ENCODE results near the gene PABPC1L. TPM values are rescaled to one million over a fixed set of nuclear protein-coding genes. Genes with fewer than 3 reads are reported as not detected.
A peak's percentile ranks its signal among the peaks of the same experiment; 100 is the strongest.

PABPC1L gene
- total and polyA plus RNA-seq, 3 experiments from 2014 or later = 1.3 to 61.4 (median 61.1) TPM

DNA sequence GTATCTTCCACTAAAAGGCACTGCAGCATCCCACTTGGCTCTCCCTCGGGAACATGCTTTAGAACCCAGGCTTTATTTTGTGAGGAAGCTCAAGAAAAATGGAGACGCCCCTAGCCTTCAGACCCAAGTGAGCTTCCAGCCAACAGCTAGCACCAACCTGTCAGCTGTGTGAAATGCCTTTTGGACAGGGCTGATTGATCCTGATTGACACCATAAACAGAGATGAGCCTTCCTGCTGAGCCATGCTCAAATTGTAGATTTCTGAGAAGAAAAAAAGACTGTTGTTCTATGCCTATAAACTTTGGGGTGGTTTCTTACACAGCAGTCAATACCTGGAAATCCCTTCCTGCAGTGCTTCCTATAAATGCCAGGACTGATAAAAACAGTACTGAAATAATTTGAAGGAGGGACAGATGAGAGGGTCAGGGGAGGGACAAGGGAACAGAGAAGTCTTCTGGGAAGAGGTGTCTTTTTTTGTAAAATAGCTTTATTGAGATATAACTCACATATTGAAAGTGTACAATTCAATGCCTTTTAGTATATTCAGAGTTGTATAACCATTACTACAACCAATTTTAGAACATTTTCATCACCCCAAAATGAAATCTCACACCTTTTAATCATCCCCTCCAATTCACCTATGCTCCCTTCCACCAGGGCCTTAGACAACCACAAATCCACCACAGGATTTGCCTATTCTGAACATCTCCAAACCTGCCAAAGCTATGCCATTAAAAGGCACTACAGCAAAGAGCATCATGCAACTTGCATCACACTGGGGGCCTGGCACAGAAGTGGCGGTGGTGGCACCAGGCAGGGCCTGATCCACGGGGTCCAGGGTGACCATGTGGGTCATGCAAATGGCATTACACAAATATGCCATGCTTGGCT lies 53.7 kb downstream of the PABPC1L start:
- Histone ChIP-seq H3K4me3 (ENCODE audit: low read length) (no peak overlapping the region), H3K36me3 (ENCODE audit: insufficient read depth, low read length) (no peaks in the 10 kb centered on the region), H3K4me1 (ENCODE audit: insufficient read depth, low read length) (peaks cover 40% of the 10 kb centered on the region), H3K27ac (ENCODE audit: low read depth, low read length) (no peak overlapping the region), H3K9me3 (ENCODE audit: low read length) (no peaks in the 10 kb centered on the region), H3K27me3 (ENCODE audit: insufficient read depth, low read length, poor library complexity, severe bottlenecking) (no peaks in the 10 kb centered on the region)
- H3K27ac Mint-ChIP-seq = peak overlapping the region in 2 of 8 donors; percentile 29 to 46
- ChIA-PET CTCF (interaction anchor here (1.1 to 5.5 kb wide), 2 partner anchors 14 to 15 kb away, joined by 3 to 23 read pairs; no protein-coding TSS in a partner anchor), POLR2A (no interaction called here)
- peak overlapping the region in 1 of 7 donors; percentile 76 for H3K4me3 Mint-ChIP-seq
- H3K36me3 Mint-ChIP-seq = peaks cover 4 to 30% (median 6%) of the 10 kb centered on the region in 3 donors
- peaks cover 35 to 46% (median 36%) of the 10 kb centered on the region in 3 donors for H3K4me1 Mint-ChIP-seq
- H3K9me3 Mint-ChIP-seq = no peaks in the 10 kb centered on the region
- DNase-seq = no peak
- peaks cover 0 to 3% of the 10 kb centered on the region in 2 donors for H3K27me3 Mint-ChIP-seq

DNA sequence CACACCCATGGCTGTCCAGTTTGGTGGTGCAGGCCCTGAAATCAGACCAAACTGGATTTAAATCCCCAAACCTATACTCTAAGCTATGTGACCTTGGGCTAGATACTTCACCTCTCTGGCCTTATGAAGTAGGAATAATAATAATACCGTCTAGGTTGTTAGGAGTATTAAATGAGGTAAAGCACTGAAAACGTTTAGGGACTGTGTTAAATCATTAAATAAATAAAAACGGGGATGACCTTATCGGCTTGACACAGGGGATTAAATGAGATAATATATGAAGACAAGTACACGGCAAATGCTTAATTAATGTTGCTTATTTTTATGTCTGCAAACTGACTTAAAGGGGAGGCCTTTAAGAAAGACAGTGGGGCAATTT lies 55.8 kb downstream of the PABPC1L start:
- Histone ChIP-seq H3K9me3 (ENCODE audit: low read length) (no peaks in the 10 kb centered on the region), H3K27ac (ENCODE audit: low read depth, low read length) (peak overlapping the region; percentile 89), H3K4me1 (ENCODE audit: insufficient read depth, low read length) (peaks cover 25% of the 10 kb centered on the region), H3K36me3 (ENCODE audit: insufficient read depth, low read length) (no peaks in the 10 kb centered on the region), H3K4me3 (ENCODE audit: low read length) (peak overlapping the region; percentile 99), H3K27me3 (ENCODE audit: insufficient read depth, low read length, poor library complexity, severe bottlenecking) (no peaks in the 10 kb centered on the region)
- Mint-ChIP-seq H3K27ac (peak overlapping the region; percentile 89 to 100 (median 94)), H3K4me3 (peak overlapping the region; percentile 94 to 99 (median 96)), H3K36me3 (peaks cover 6 to 40% (median 6%) of the 10 kb centered on the region in 3 donors), H3K4me1 (peaks cover 36 to 48% (median 39%) of the 10 kb centered on the region in 3 donors), H3K27me3 (peaks cover 0 to 3% of the 10 kb centered on the region in 2 donors), H3K9me3 (no peaks in the 10 kb centered on the region)
- DNase-seq = no peak
- ChIA-PET CTCF (interaction anchor here (0.9 to 4.5 kb wide), 5 partner anchors 8 to 78 kb away, joined by 3 to 35 read pairs (median 3); no protein-coding TSS in a partner anchor), POLR2A (interaction anchor here (2.9 kb wide), 1 partner anchor 13 kb away, joined by 52 read pairs; no protein-coding TSS in a partner anchor)

DNA sequence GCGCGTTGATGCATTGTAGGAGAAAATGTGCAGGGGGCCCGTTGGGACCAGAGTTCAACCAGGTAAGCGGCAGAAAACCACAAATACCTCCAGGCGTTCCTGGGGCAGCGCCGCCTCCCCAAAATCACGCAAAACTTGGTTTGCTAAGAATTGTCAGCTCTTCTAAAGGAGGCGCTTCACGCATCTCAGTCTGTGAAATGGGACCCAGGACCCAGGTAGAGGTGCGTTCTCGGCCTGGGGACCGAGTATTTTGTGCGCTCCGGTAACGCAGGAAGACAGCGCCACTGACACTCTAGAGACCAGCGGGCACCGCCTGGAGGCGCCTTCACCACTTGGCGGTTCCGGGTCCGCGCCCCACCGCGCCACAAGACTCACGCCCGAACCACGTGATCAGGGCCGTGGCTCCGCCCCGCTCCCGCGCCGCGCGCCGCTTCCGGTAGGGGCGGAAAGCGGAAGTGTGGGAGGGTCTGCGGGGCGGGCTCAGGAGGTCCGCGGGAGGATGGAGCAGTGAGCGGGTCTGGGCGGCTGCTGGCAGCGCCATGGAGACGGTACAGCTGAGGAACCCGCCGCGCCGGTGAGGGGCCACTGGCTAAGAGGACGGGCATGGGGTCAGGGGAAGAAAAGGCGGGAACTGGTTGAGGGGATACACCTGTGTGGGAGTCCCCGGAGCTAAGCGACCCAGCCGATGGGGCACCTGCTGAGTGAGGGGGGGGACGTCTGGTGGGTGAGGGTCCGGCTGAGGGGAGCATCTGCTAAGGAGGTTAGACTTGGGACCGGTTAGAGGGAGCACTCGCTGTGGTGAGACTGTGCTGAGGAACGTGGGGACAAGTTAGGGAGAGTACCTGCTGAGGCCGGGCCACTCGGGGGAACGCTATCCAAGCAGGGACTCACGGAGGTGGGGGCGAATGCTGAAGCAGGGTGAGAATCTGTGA lies 56.4 kb downstream of the PABPC1L start, which contains the start of gene STK4:
Gene STK4 (plus strand): TSS at position 483 of the 932 bp plus-strand sequence. CDS start 57 bp downstream, at position 540.
- Mint-ChIP-seq H3K4me1 (peaks cover 40 to 48% (median 40%) of the 10 kb centered on the region in 3 donors), H3K27ac (peak within 1 kb of the TSS; percentile 89 to 100 (median 94)), H3K9me3 (no peaks in the 10 kb centered on the region), H3K36me3 (peaks cover 6 to 46% (median 6%) of the 10 kb centered on the region in 3 donors), H3K27me3 (peaks cover 0 to 3% of the 10 kb centered on the region in 2 donors), H3K4me3 (peak within 1 kb of the TSS; percentile 94 to 99 (median 96))
- Histone ChIP-seq H3K36me3 (ENCODE audit: insufficient read depth, low read length) (no peaks in the 10 kb centered on the region), H3K27ac (ENCODE audit: low read depth, low read length) (peak within 1 kb of the TSS; percentile 89), H3K9me3 (ENCODE audit: low read length) (no peaks in the 10 kb centered on the region), H3K27me3 (ENCODE audit: insufficient read depth, low read length, poor library complexity, severe bottlenecking) (no peaks in the 10 kb centered on the region), H3K4me1 (ENCODE audit: insufficient read depth, low read length) (peaks cover 24% of the 10 kb centered on the region), H3K4me3 (ENCODE audit: low read length) (peak within 1 kb of the TSS; percentile 99)
- ChIA-PET CTCF (interaction anchor here (0.9 to 4.5 kb wide), 6 partner anchors 9 to 79 kb away, joined by 3 to 35 read pairs (median 3); no protein-coding TSS in a partner anchor), POLR2A (interaction anchor here (0.7 to 2.9 kb wide), 3 partner anchors 12 to 85 kb away, joined by 5 to 52 read pairs (median 7); partner anchors contain the start of gene YWHAB)
- peak; percentile 92 to 97 (median 94) for DNase-seq

DNA sequence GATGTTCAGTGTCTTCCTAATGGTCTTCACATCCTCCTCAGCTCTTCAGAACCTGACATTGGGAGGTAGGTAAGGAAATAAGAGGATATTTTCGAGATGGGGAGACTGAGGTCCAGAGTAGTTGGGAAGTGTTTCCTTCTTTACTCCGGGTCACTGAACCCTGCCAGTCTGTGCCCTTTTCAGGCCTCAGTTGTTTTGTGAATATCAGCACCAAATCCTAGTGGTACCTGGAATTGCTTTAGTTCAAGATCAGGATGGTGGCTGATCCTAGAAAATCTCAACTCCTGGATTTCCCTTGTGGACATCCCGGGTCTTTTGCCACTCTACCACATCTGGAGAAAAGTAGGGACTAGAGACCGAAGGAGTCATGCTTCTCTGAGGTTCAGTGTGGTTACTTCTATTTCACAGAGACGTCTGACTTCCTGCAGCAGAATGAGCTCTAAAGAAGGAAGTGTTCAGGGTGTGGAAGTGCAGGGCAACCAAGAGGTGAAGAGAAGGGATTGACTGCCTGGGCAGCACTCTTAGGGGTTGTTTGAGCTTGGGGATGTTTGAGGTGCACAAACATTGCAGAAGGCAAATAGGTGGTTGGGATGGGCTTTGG lies 57.4 kb downstream of the PABPC1L start:
- Mint-ChIP-seq H3K36me3 (peaks cover 6 to 53% (median 6%) of the 10 kb centered on the region in 3 donors), H3K4me1 (peaks cover 48 to 51% (median 48%) of the 10 kb centered on the region in 3 donors), H3K27ac (peak overlapping the region; percentile 89 to 100 (median 94)), H3K27me3 (peaks cover 0 to 3% of the 10 kb centered on the region in 2 donors), H3K9me3 (no peaks in the 10 kb centered on the region), H3K4me3 (peak overlapping the region; percentile 94 to 99 (median 96))
- Histone ChIP-seq H3K9me3 (ENCODE audit: low read length) (no peaks in the 10 kb centered on the region), H3K4me1 (ENCODE audit: insufficient read depth, low read length) (peaks cover 25% of the 10 kb centered on the region), H3K27me3 (ENCODE audit: insufficient read depth, low read length, poor library complexity, severe bottlenecking) (no peaks in the 10 kb centered on the region), H3K4me3 (ENCODE audit: low read length) (peak overlapping the region; percentile 99), H3K27ac (ENCODE audit: low read depth, low read length) (peak overlapping the region; percentile 89), H3K36me3 (ENCODE audit: insufficient read depth, low read length) (peaks cover under 1% of the 10 kb centered on the region)
- ChIA-PET CTCF (interaction anchor here (0.9 to 4.5 kb wide), 5 partner anchors 10 to 82 kb away, joined by 3 to 35 read pairs (median 4); partner anchors contain the start of gene YWHAB), POLR2A (interaction anchor here (0.6 to 2.9 kb wide), 6 partner anchors 11 to 326 kb away, joined by 3 to 52 read pairs (median 4); partner anchors contain the start of gene YWHAB)
- DNase-seq = peak in 4 of 5 donors; percentile 23 to 69 (median 54)

DNA sequence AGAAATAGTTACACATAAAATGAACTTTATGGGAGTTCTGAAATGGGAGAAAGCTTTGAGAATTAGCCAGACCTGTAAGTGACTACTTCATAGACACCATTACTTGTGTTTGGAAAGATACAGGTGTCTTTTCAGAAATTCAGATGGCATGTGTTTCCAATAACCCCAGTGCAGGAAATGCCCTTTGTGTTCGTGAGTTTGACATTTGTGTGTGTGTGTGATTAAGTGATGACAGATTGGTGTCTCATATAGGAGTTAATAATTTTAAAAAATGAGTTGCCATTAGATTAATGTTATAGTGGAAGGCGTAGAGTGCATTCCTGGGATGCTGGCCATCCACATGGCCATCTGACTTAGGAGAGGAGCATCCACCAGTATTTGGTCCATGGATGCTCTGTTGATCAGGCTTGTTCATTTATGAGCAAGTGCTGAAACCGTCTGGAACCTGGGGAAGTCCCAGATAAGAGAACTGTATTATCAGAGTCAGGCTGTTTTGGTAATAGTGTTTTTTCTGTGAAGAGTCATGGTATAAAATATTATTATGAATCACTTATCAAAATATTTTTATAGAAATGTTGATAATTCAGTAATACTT lies 59.5 kb downstream of the PABPC1L start:
- DNase-seq = no peak
- Histone ChIP-seq H3K36me3 (ENCODE audit: insufficient read depth, low read length) (peaks cover 19% of the 10 kb centered on the region), H3K4me1 (ENCODE audit: insufficient read depth, low read length) (peaks cover 37% of the 10 kb centered on the region), H3K9me3 (ENCODE audit: low read length) (no peaks in the 10 kb centered on the region), H3K27me3 (ENCODE audit: insufficient read depth, low read length, poor library complexity, severe bottlenecking) (no peaks in the 10 kb centered on the region), H3K27ac (ENCODE audit: low read depth, low read length) (peak overlapping the region; percentile 89), H3K4me3 (ENCODE audit: low read length) (peak overlapping the region; percentile 99)
- H3K36me3 Mint-ChIP-seq = peaks cover 11 to 72% (median 20%) of the 10 kb centered on the region in 3 donors
- POLR2A ChIA-PET = interaction anchor here (0.6 to 1.6 kb wide), 4 partner anchors 9 to 12 kb away, joined by 3 to 11 read pairs (median 5); partner anchors contain the start of gene TOMM34
- peak overlapping the region; percentile 94 to 99 (median 96) for H3K4me3 Mint-ChIP-seq
- peaks cover 63 to 69% (median 66%) of the 10 kb centered on the region in 3 donors for H3K4me1 Mint-ChIP-seq
- H3K9me3 Mint-ChIP-seq = no peaks in the 10 kb centered on the region
- peak overlapping the region; percentile 89 to 100 (median 94) for H3K27ac Mint-ChIP-seq
- H3K27me3 Mint-ChIP-seq = peaks cover 0 to 3% of the 10 kb centered on the region in 2 donors
- CTCF ChIA-PET = interaction anchor here (4.5 kb wide), 1 partner anchor 9 kb away, joined by 35 read pairs; no protein-coding TSS in a partner anchor

DNA sequence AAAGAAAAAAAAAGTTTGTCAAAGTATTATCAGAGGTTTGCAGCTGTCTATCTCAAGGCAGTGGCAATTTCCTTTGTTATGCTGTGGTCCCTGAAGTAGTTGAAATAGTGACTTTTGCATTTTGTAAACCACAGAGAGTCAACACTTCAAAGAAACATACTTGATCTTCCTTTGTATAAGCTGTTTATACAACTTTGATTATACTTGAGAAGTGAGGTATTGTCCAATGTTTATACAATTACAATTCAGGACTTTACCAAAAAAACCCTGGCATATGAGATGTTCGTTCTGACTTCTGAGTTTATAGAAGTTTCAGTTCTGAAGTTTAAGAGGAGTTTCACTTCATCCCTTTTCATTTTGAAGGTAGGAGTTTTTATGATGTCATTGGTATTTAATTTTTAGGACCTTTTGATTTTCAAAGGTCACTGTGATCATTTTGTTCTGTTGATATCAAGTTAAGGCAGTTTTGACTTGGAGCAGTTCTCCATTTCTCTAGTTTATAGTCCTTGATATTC lies 60.4 kb downstream of the PABPC1L start:
- Mint-ChIP-seq H3K4me1 (peaks cover 67 to 76% (median 74%) of the 10 kb centered on the region in 3 donors), H3K36me3 (peaks cover 18 to 81% (median 27%) of the 10 kb centered on the region in 3 donors), H3K27me3 (peaks cover 0 to 3% of the 10 kb centered on the region in 2 donors), H3K9me3 (no peaks in the 10 kb centered on the region), H3K27ac (peak overlapping the region; percentile 87 to 97 (median 91)), H3K4me3 (peak overlapping the region; percentile 92 to 99 (median 95))
- H3K36me3 ChIP-seq (ENCODE audit: insufficient read depth, low read length) = peaks cover 27% of the 10 kb centered on the region
- ChIA-PET CTCF (interaction anchor here (0.8 to 1.6 kb wide), 3 partner anchors 8 to 42 kb away, joined by 3 to 6 read pairs (median 4); partner anchors contain the start of gene TOMM34), POLR2A (interaction anchor here (0.8 to 2.3 kb wide), 5 partner anchors 9 to 85 kb away, joined by 4 to 11 read pairs (median 6); partner anchors contain the start of genes TOMM34 and YWHAB)
- no peaks in the 10 kb centered on the region for H3K9me3 ChIP-seq (ENCODE audit: low read length)
- peak in 2 of 5 donors; percentile 53 for DNase-seq
- peak overlapping the region; percentile 31 for H3K4me3 ChIP-seq (ENCODE audit: low read length)
- H3K27ac ChIP-seq (ENCODE audit: low read depth, low read length) = peak overlapping the region; percentile 52
- peaks cover 40% of the 10 kb centered on the region for H3K4me1 ChIP-seq (ENCODE audit: insufficient read depth, low read length)
- H3K27me3 ChIP-seq (ENCODE audit: insufficient read depth, low read length, poor library complexity, severe bottlenecking) = no peaks in the 10 kb centered on the region
